GM19324 (cell line): Measurements from ENCODE around the gene ERCC6L.
"Not testable (repeated sequence)": the region's sequence is repeated elsewhere in the genome, so short reads cannot be mapped to it uniquely, and the experiment has no call there.

Experiments
- ATAC-seq: cut with Tn5 transposase; IDR thresholded peaks from one replicate; pipeline ENCODE4 v1.9.1; 2021; ENCODE audit warnings: mild to moderate bottlenecking, moderate library complexity; ENCODE audit not compliant: unreplicated experiment, low FRiP score

Gene ERCC6L

DNA sequence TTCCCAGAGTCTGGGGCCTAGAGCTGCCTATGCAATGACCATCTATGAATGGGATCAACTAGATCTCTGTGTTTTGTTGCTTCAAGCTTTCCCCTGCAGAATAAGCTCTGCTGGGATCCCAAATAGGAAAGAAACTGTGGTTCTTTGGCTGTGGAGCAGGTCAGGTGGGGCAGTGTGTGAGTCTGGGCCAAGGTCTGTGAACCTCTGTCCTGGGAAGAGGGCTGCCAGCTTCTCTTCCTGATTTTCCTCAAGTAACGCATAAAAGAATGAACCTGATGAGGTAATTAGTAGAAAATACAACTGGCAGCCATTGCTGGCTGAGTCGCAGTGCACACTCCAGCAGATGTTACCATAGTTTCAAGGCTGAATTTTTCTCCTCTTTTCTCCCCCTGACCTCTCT is 61.8 kb downstream of the ERCC6L start:
- no peak for ATAC-seq

- not testable (repeated sequence) for ATAC-seq
Observed at GRCh38 chrX:72176289-72176688, 62.5 kb downstream of the ERCC6L start.

DNA sequence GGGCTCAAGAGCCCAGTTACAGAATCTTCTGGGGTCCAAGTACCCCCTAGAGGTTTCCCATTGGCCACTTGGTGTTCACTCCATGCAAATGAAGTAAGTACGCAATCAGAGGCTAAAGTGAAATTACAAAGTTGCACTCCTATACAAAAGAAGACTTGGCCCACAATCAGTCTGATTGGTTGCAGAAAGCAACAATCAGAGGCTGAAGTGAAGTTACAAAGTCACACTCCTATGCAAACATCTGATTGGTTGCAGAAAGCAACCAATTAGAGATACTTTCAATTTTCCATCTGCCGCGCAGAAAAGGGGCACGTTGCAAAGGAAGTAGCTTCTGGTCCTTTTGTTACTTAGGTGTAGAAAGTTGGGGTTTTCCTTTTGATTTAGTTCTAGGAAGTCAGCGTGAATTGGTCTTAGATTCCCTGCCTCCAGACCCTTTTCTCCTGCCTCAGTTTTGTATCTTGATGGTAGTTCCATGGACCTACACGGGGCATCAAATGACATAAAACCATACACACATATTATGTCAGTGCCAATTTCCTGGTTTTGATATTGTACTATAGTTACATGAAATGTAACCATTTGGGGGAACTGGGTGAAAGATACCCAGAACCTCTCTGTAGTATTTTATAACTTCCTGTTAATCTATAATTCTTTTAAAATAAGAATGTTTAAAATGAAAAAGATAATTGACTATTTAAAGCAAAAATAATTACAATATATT is 69.7 kb downstream of the ERCC6L start:
- ATAC-seq = no peak

GRCh38 chrX:72165551-72165950 is 73.3 kb downstream of the ERCC6L start:
- ATAC-seq = no peak

DNA sequence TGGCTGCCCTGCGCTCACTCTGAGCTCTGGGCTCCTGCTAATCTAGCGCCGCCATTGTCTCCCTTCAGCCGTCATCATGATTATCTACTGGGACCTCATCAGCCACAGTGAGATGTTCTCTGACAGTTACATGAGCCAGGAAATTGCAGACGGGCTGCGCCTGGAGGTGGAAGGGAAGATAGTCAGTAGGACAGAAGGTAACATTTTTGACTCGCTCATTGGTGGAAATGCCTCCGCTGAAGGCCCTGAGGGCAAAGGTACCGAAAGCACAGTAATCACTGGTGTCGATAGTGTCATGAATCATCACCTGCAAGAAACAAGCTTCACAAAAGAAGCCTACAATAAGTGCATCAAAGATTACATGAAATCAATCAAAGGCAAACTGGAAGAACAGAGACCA is 79.1 kb downstream of the ERCC6L start:
- ATAC-seq = no peak

DNA sequence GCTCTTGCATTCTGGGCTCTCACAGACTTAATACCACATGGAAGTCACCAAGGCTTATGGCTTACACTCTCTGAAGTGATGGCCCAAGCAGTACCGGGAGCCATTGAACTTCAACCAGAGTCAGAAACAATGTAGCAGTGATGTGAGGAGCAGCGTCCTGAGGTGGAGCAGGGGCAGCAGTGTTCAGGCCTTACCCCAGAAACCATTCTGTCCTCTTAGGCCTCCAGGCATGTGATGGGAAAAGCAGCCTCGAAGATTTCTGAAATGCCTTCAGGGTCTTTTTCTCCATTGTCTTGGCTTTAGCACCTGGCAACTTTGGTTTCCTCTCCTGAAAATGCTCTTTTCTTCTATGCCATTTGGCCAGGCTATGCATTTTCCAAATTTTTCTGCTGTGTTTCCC is 80.1 kb downstream of the ERCC6L start:
- no peak for ATAC-seq
